Transverse colon (tissue), 4 donors: Measurements from ENCODE around the gene RPA4.
"Not testable (repeated sequence)": the region's sequence is repeated elsewhere in the genome, so short reads cannot be mapped to it uniquely, and the experiment has no call there.

Experiments
- POLR2A ChIP-seq: fragments of 450-650 bp; IDR thresholded peaks from one replicate; pipeline ENCODE4 v1.6.1; 2016; ENCODE audit warnings: antibody characterized with exemption, mild to moderate bottlenecking, moderate library complexity
- POLR2AphosphoS5 ChIP-seq, 3 donors: sonication (generic); formaldehyde crosslinking; IDR thresholded peaks; one replicate each; pipeline ENCODE4 v1.6.1; 2016; ENCODE audit warnings: antibody characterized with exemption in 3 of 3
- TF ChIP-seq, protein P1 (sequence below), 5 experiments: fragments of 200-600 bp in 3 of 5; fragments of 450-650 bp in 2 of 5; sonication (generic) in 3 of 5; IDR thresholded peaks; 1 replicate in 2 of 5; 2 replicates in 3 of 5; pipeline ENCODE4 v1.5.1; 2016 to 2017; ENCODE audit warnings: antibody characterized with exemption in 5 of 5, inconsistent platforms in 3 of 5, mild to moderate bottlenecking in 2 of 5, moderate library complexity in 1 of 5

GRCh38 chrX:96859422-96859821 is 24.3 kb upstream of the RPA4 start:
- TF ChIP-seq, protein P1, sequence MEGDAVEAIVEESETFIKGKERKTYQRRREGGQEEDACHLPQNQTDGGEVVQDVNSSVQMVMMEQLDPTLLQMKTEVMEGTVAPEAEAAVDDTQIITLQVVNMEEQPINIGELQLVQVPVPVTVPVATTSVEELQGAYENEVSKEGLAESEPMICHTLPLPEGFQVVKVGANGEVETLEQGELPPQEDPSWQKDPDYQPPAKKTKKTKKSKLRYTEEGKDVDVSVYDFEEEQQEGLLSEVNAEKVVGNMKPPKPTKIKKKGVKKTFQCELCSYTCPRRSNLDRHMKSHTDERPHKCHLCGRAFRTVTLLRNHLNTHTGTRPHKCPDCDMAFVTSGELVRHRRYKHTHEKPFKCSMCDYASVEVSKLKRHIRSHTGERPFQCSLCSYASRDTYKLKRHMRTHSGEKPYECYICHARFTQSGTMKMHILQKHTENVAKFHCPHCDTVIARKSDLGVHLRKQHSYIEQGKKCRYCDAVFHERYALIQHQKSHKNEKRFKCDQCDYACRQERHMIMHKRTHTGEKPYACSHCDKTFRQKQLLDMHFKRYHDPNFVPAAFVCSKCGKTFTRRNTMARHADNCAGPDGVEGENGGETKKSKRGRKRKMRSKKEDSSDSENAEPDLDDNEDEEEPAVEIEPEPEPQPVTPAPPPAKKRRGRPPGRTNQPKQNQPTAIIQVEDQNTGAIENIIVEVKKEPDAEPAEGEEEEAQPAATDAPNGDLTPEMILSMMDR (IDR thresholded peaks at IDR 0.05): not testable (repeated sequence)
- TF ChIP-seq POLR2A; POLR2AphosphoS5 (IDR thresholded peaks at IDR 0.05): not testable (repeated sequence)
